Nephron progenitor cell (in vitro differentiated cells): ENCODE data around the gene IGFLR1.

Experiments
- DNase-seq: peaks from one replicate; pipeline ENCODE4 v3.0.0; 2021
- H3K27ac Mint-ChIP-seq: 2 replicates; pipeline ENCODE4 v1.8.0; 2021; ENCODE audit warnings: mild to moderate bottlenecking, moderate library complexity, mixed read lengths
- H3K27me3 Mint-ChIP-seq: 2 replicates; pipeline ENCODE4 v1.8.0; 2021; ENCODE audit warnings: mild to moderate bottlenecking, low read depth, mixed read lengths; ENCODE audit not compliant: poor library complexity
- H3K36me3 Mint-ChIP-seq: 2 replicates; pipeline ENCODE4 v1.8.0; 2021; ENCODE audit warnings: low read depth, mixed read lengths
- H3K4me1 Mint-ChIP-seq: 2 replicates; pipeline ENCODE4 v1.8.0; 2021; ENCODE audit warnings: mixed read lengths
- H3K4me3 Mint-ChIP-seq: 2 replicates; pipeline ENCODE4 v1.8.0; 2021; ENCODE audit warnings: mild to moderate bottlenecking, moderate library complexity, mixed read lengths
- H3K9me3 Mint-ChIP-seq: 2 replicates; pipeline ENCODE4 v1.8.0; 2021; ENCODE audit warnings: mild to moderate bottlenecking, moderate library complexity, mixed read lengths
- TF ChIP-seq, protein P1 (sequence below): fragments of 200-600 bp; sonication (generic); IDR thresholded peaks from 2 replicates; pipeline ENCODE4 v1.5.0; 2021; ENCODE audit warnings: antibody characterized with exemption

Gene IGFLR1

GRCh38 chr19:35754370-35755130, 12.3 kb upstream of the IGFLR1 start:
- Mint-ChIP-seq H3K4me3 (no peak overlapping the region), H3K27me3 (peaks cover 17% of the 10 kb centered on the region), H3K4me1 (peaks cover 33% of the 10 kb centered on the region), H3K9me3 (no peaks in the 10 kb centered on the region), H3K27ac (no peak overlapping the region), H3K36me3 (peaks cover 11% of the 10 kb centered on the region)
- no peak for DNase-seq
- TF ChIP-seq, protein P1, sequence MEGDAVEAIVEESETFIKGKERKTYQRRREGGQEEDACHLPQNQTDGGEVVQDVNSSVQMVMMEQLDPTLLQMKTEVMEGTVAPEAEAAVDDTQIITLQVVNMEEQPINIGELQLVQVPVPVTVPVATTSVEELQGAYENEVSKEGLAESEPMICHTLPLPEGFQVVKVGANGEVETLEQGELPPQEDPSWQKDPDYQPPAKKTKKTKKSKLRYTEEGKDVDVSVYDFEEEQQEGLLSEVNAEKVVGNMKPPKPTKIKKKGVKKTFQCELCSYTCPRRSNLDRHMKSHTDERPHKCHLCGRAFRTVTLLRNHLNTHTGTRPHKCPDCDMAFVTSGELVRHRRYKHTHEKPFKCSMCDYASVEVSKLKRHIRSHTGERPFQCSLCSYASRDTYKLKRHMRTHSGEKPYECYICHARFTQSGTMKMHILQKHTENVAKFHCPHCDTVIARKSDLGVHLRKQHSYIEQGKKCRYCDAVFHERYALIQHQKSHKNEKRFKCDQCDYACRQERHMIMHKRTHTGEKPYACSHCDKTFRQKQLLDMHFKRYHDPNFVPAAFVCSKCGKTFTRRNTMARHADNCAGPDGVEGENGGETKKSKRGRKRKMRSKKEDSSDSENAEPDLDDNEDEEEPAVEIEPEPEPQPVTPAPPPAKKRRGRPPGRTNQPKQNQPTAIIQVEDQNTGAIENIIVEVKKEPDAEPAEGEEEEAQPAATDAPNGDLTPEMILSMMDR: no peak

- Mint-ChIP-seq H3K9me3 (no peaks in the 10 kb centered on the region), H3K4me1 (peaks cover 32% of the 10 kb centered on the region), H3K4me3 (no peak overlapping the region), H3K27me3 (peaks cover 17% of the 10 kb centered on the region), H3K27ac (no peak overlapping the region), H3K36me3 (peaks cover 11% of the 10 kb centered on the region)
- DNase-seq: no peak
- TF ChIP-seq, protein P1: no peak
Measured at GRCh38 chr19:35753634-35754369, 11.6 kb upstream of the IGFLR1 start.

DNA sequence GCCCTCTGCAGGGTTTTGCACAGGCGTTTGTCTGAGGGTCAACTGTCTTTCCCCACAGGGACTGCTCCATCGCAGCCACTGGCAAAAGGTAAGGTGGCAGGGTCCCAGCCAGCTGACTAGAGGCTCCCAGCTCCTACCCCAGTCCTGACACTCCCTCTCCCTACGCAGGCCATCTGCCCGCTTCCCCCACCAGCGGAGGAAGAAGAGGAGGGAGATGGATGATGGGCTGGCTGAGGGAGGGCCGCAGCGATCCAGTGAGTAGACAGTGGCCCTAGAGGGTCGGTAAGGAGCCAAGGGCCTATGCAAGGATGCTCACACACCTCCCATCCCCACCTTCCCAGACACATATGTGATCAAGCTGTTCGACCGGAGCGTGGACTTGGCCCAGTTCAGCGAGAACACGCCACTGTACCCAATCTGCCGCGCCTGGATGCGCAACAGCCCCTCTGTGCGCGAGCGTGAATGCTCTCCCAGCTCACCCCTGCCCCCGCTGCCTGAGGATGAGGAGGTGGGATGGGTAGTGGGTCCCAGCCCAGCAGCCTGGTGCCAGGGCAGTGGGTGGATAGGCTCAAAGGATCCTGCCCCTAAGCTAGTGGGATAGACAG, 10.6 kb upstream of the IGFLR1 start:
- Mint-ChIP-seq H3K36me3 (peaks cover 11% of the 10 kb centered on the region), H3K27ac (no peak overlapping the region), H3K4me3 (no peak overlapping the region), H3K27me3 (peaks cover 17% of the 10 kb centered on the region), H3K9me3 (no peaks in the 10 kb centered on the region), H3K4me1 (peaks cover 41% of the 10 kb centered on the region)
- TF ChIP-seq, protein P1: no peak
- no peak for DNase-seq

GRCh38 chr19:35751839-35752745, 9.8 kb upstream of the IGFLR1 start:
- H3K4me3 Mint-ChIP-seq: no peak overlapping the region
- TF ChIP-seq, protein P1: no peak
- DNase-seq: no peak
- H3K4me1 Mint-ChIP-seq: peaks cover 42% of the 10 kb centered on the region
- H3K27me3 Mint-ChIP-seq: peaks cover 17% of the 10 kb centered on the region
- H3K9me3 Mint-ChIP-seq: no peaks in the 10 kb centered on the region
- no peak overlapping the region for H3K27ac Mint-ChIP-seq
- peaks cover 11% of the 10 kb centered on the region for H3K36me3 Mint-ChIP-seq

- H3K4me3 Mint-ChIP-seq: peak overlapping the region; percentile 69
- TF ChIP-seq, protein P1: no peak
- peaks cover 9% of the 10 kb centered on the region for H3K27me3 Mint-ChIP-seq
- no peak for DNase-seq
- H3K36me3 Mint-ChIP-seq: peaks cover 10% of the 10 kb centered on the region
- peaks cover 45% of the 10 kb centered on the region for H3K4me1 Mint-ChIP-seq
- no peak overlapping the region for H3K27ac Mint-ChIP-seq
- H3K9me3 Mint-ChIP-seq: no peaks in the 10 kb centered on the region
Measured at GRCh38 chr19:35750167-35750566, 7.9 kb upstream of the IGFLR1 start.
